CD14-positive monocyte (primary cell): Measurements from ENCODE around the gene IGF2BP2. TPM values are rescaled to one million over a fixed set of nuclear protein-coding genes. Genes with fewer than 3 reads are reported as not detected.
A peak's percentile ranks its signal among the peaks of the same experiment; 100 is the strongest.
"Not testable (repeated sequence)": the region's sequence is repeated elsewhere in the genome, so short reads cannot be mapped to it uniquely, and the experiment has no call there.

Experiments used
- DNase-seq, 3 donors: peaks; one replicate each; pipeline ENCODE4 v3.0.0-alpha.2; 2011 to 2022
- H2AFZ ChIP-seq: 2 replicates; pipeline ENCODE4 v1.6.0; 2012; ENCODE audit warnings: mild to moderate bottlenecking, low read depth, low read length, inconsistent platforms; ENCODE audit not compliant: insufficient read depth, poor library complexity, severe bottlenecking
- H3K27ac ChIP-seq, 2 donors: 1 replicate in 1 of 2; 2 replicates in 1 of 2; pipeline ENCODE4 v1.5.1; 2012 to 2013; ENCODE audit warnings: low read length in 2 of 2, control low read depth in 1 of 2, inconsistent platforms in 1 of 2, low read depth in 1 of 2, mild to moderate bottlenecking in 1 of 2
- H3K27me3 ChIP-seq, 2 donors: one replicate each; pipeline versions ENCODE4 v1.6.0 to v1.6.1; 2011 to 2013; ENCODE audit warnings: low read length in 2 of 2; ENCODE audit not compliant: control insufficient read depth in 2 of 2, insufficient read depth in 2 of 2
- H3K36me3 ChIP-seq, 2 donors: replicated peaks in 1 of 2; 1 replicate in 1 of 2; 2 replicates in 1 of 2; pipeline versions ENCODE4 v1.5.1 to v1.6.1; 2012 to 2013; ENCODE audit warnings: low read length in 2 of 2, control low read depth in 1 of 2, inconsistent platforms in 1 of 2, mild to moderate bottlenecking in 1 of 2; ENCODE audit not compliant: insufficient read depth in 2 of 2, control insufficient read depth in 1 of 2
- H3K4me1 ChIP-seq, 2 donors: 1 replicate in 1 of 2; 2 replicates in 1 of 2; pipeline versions ENCODE4 v1.5.1 to v1.6.1; 2012 to 2013; ENCODE audit warnings: low read length in 2 of 2, control low read depth in 1 of 2, inconsistent platforms in 1 of 2, mild to moderate bottlenecking in 1 of 2, moderate library complexity in 1 of 2; ENCODE audit not compliant: insufficient read depth in 2 of 2, control insufficient read depth in 1 of 2
- H3K4me2 ChIP-seq: replicated peaks from 2 replicates; pipeline ENCODE3; 2012; ENCODE audit warnings: low read length, moderate library complexity, mild to moderate bottlenecking; ENCODE audit not compliant: poor library complexity, severe bottlenecking; ENCODE audit errors: extremely low read depth
- H3K4me3 ChIP-seq, 3 experiments: fragments of 200-600 bp in 1 of 3; sonication (generic) in 1 of 3; replicated peaks in 1 of 3; 1 replicate in 2 of 3; 2 replicates in 1 of 3; pipeline ENCODE4 v1.5.1; 2011 to 2013; ENCODE audit warnings: low read length in 3 of 3, mild to moderate bottlenecking in 3 of 3, control low read depth in 2 of 3, low read depth in 2 of 3, inconsistent platforms in 1 of 3, moderate library complexity in 1 of 3
- H3K79me2 ChIP-seq: 2 replicates; pipeline ENCODE4 v1.6.0; 2012; ENCODE audit warnings: mild to moderate bottlenecking, control low read depth, inconsistent platforms, low read length, moderate library complexity; ENCODE audit not compliant: insufficient read depth
- H3K9ac ChIP-seq: 2 replicates; pipeline ENCODE4 v1.6.0; 2017; ENCODE audit warnings: low read length, mild to moderate bottlenecking; ENCODE audit not compliant: insufficient read depth, poor library complexity, severe bottlenecking
- H3K9me3 ChIP-seq, 2 donors: replicated peaks in 1 of 2; 1 replicate in 1 of 2; 2 replicates in 1 of 2; pipeline versions ENCODE4 v1.5.1 to v1.6.1; 2012 to 2013; ENCODE audit warnings: low read length in 2 of 2, control low read depth in 1 of 2; ENCODE audit not compliant: control insufficient read depth in 1 of 2, insufficient read depth in 1 of 2
- H4K20me1 ChIP-seq: 2 replicates; pipeline ENCODE4 v1.6.0; 2012; ENCODE audit warnings: mild to moderate bottlenecking, low read length, control low read depth, moderate library complexity; ENCODE audit not compliant: insufficient read depth
- H3K27ac Mint-ChIP-seq, 7 donors: one replicate each; pipeline ENCODE4 v1.8.0; 2020; ENCODE audit warnings: mild to moderate bottlenecking in 7 of 7, mixed read lengths in 7 of 7, moderate library complexity in 6 of 7, inconsistent platforms in 2 of 7
- H3K27me3 Mint-ChIP-seq, 3 donors: one replicate each; pipeline ENCODE4 v1.8.0; 2021 to 2022; ENCODE audit warnings: low read depth in 3 of 3, mild to moderate bottlenecking in 3 of 3, mixed read lengths in 3 of 3, moderate library complexity in 3 of 3, inconsistent platforms in 1 of 3
- H3K36me3 Mint-ChIP-seq, 2 donors: one replicate each; pipeline ENCODE4 v1.8.0; 2020; ENCODE audit warnings: mixed read lengths in 2 of 2, inconsistent platforms in 1 of 2, mild to moderate bottlenecking in 1 of 2
- H3K4me1 Mint-ChIP-seq: one replicate; pipeline ENCODE4 v1.8.0; 2020; ENCODE audit warnings: mild to moderate bottlenecking, mixed read lengths
- H3K4me3 Mint-ChIP-seq, 2 donors: one replicate each; pipeline ENCODE4 v1.8.0; 2020; ENCODE audit warnings: mild to moderate bottlenecking in 2 of 2, mixed read lengths in 2 of 2, moderate library complexity in 1 of 2
- H3K9me3 Mint-ChIP-seq, 7 donors: one replicate each; pipeline ENCODE4 v1.8.0; 2020 to 2022; ENCODE audit warnings: mixed read lengths in 7 of 7, mild to moderate bottlenecking in 6 of 7, moderate library complexity in 6 of 7, inconsistent platforms in 2 of 7
- WGBS: methylation state at CpG from one replicate; pipeline ENCODE4 v1.1.5; 2013; ENCODE audit warnings: missing lambda C conversion rate; ENCODE audit not compliant: insufficient coverage; 5-methylcytosine and 5-hydroxymethylcytosine counted together
- intact Hi-C, 2 donors: fragments of 100-400 bp; cut with micrococcal nuclease; formaldehyde crosslinking; loops; one replicate each; pipeline versions ENCODE4 v1.15.0 to v1.15.1; 2023
- polyA plus RNA-seq, 3 donors: library from polyadenylated mRNA; depleted of rRNA in 1 of 3; unstranded in 2 of 3; stranded (reverse) in 1 of 3; fragments of 300-500 nt in 2 of 3; fragments of >200 nt in 1 of 3; fragmentation: Illumina TruSeq in 2 of 3; gene quantifications; 1 replicate in 2 of 3; 2 replicates in 1 of 3; pipeline ENCODE4 v1.2.3, GENCODE V29; 2012 to 2021
- TF ChIP-seq, protein P1 (sequence below): fragments of 200-600 bp; IDR thresholded peaks from one replicate; pipeline ENCODE4 v1.8.0; 2022; ENCODE audit warnings: antibody characterized with exemption, mild to moderate bottlenecking

The IGF2BP2 gene
- polyA plus RNA-seq, 3 donors: 0.78 to 2.8 (median 1.00) TPM

DNA sequence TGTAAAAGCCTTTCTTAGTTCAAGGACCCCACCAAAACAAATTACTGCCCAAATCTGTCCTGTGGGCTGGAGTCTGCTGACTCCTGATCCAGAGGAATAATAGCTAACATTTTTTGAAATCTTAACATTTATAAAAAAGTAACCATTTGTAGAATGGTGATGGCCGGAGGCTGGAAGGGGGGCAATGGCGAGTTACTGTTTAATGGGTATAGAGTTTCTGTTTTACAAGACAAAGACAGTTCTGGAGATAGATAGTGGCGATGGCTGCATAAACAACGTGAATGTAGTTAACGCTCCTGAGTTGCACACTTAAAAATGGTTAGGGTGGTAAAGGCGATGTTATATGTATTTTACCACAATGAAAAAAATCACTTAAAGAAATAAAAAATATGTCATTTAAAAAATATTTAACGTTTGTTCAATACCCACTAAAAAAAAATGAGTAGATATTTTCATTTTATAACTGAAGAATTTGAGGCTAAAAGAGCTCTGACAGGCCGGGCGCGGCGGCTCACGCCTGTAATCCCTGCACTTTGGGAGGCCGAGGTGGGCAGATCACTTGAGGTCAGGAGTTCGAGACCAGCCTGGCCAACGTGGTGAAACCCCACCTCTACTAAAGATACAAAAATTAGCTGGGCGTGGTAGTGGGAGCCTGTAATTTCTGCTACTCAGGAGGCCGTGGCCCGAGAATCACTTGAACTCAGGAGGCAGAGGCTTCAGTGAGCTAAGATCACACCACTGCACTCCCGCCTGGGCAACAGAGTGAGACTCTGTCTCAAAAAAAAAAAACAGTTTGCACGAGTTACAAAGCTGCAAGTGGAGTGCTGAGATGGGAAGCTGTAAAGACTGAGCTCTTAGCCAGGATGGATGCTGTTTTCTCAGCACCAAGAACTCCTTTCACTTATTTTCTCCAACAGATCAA, 37.6 kb downstream of the IGF2BP2 start:
- Histone ChIP-seq H2AFZ (no peak overlapping the region), H3K4me1 (no peaks in the 10 kb centered on the region), H3K9ac (no peak overlapping the region), H3K4me3 (no peak overlapping the region), H3K9me3 (no peaks in the 10 kb centered on the region), H4K20me1 (no peaks in the 10 kb centered on the region), H3K27ac (no peak overlapping the region), H3K27me3 (no peaks in the 10 kb centered on the region), H3K4me2 (no peak overlapping the region), H3K79me2 (peaks cover 62% of the 10 kb centered on the region), H3K36me3 (no peaks in the 10 kb centered on the region)
- no peaks in the 10 kb centered on the region for H3K9me3 Mint-ChIP-seq
- no peak overlapping the region for H3K4me3 Mint-ChIP-seq
- peaks cover 0 to 2% (median 0%) of the 10 kb centered on the region in 3 donors for H3K27me3 Mint-ChIP-seq
- H3K4me1 Mint-ChIP-seq: peaks cover 2% of the 10 kb centered on the region
- H3K27ac Mint-ChIP-seq: peak overlapping the region in 2 of 7 donors; percentile 26 to 61
- 97% methylated on average over 7 of the region's 20 CpGs for WGBS
- no peak for DNase-seq
- peaks cover 4% of the 10 kb centered on the region in 2 donors for H3K36me3 Mint-ChIP-seq
- intact Hi-C loops: no loop called here
- TF ChIP-seq, protein P1, sequence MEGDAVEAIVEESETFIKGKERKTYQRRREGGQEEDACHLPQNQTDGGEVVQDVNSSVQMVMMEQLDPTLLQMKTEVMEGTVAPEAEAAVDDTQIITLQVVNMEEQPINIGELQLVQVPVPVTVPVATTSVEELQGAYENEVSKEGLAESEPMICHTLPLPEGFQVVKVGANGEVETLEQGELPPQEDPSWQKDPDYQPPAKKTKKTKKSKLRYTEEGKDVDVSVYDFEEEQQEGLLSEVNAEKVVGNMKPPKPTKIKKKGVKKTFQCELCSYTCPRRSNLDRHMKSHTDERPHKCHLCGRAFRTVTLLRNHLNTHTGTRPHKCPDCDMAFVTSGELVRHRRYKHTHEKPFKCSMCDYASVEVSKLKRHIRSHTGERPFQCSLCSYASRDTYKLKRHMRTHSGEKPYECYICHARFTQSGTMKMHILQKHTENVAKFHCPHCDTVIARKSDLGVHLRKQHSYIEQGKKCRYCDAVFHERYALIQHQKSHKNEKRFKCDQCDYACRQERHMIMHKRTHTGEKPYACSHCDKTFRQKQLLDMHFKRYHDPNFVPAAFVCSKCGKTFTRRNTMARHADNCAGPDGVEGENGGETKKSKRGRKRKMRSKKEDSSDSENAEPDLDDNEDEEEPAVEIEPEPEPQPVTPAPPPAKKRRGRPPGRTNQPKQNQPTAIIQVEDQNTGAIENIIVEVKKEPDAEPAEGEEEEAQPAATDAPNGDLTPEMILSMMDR: no peak

- H3K4me3 Mint-ChIP-seq, H3K27me3 Mint-ChIP-seq, H3K9me3 Mint-ChIP-seq, H3K36me3 Mint-ChIP-seq, H3K36me3 ChIP-seq, H3K27ac ChIP-seq, H2AFZ ChIP-seq, H3K4me3 ChIP-seq, H3K9me3 ChIP-seq, DNase-seq, H3K27me3 ChIP-seq, intact Hi-C loops, H3K9ac ChIP-seq, H3K4me1 ChIP-seq, H3K4me1 Mint-ChIP-seq, H4K20me1 ChIP-seq, H3K4me2 ChIP-seq: not testable (repeated sequence)
- 95% methylated on average over 8 of the region's 8 CpGs for WGBS
- H3K79me2 ChIP-seq: peaks cover 59% of the 10 kb centered on the region
- peak overlapping the region in 1 of 7 donors; percentile 27 for H3K27ac Mint-ChIP-seq
Measured at GRCh38 chr3:185786258-185786657, 38.6 kb downstream of the IGF2BP2 start.
